GM19025 (cell line): ENCODE measurements around the gene MCTP2.

ENCODE experiments used
- ATAC-seq: cut with Tn5 transposase; IDR thresholded peaks from one replicate; pipeline ENCODE4 v1.9.1; 2021; ENCODE audit warnings: mild to moderate bottlenecking, low read depth, moderate library complexity; ENCODE audit not compliant: unreplicated experiment

The MCTP2 gene

GRCh38 chr15:94293411-94294402 lies 62.3 kb downstream of the MCTP2 start:
- no peak for ATAC-seq

GRCh38 chr15:94294556-94294955 lies 63.2 kb downstream of the MCTP2 start:
- no peak for ATAC-seq

- no peak for ATAC-seq
Measured at GRCh38 chr15:94295275-94295674, 63.9 kb downstream of the MCTP2 start.

- ATAC-seq: no peak
Measured at GRCh38 chr15:94296717-94297116, 65.4 kb downstream of the MCTP2 start.

- no peak for ATAC-seq
Measured at GRCh38 chr15:94297558-94297957, 66.2 kb downstream of the MCTP2 start.

- ATAC-seq: no peak
Measured at GRCh38 chr15:94298364-94298763, 67.0 kb downstream of the MCTP2 start.

GRCh38 chr15:94300612-94301011 lies 69.3 kb downstream of the MCTP2 start:
- ATAC-seq: no peak

GRCh38 chr15:94305133-94305532 lies 73.8 kb downstream of the MCTP2 start:
- ATAC-seq: peak; percentile 32

GRCh38 chr15:94306700-94307650 lies 75.6 kb downstream of the MCTP2 start:
- ATAC-seq: peak; percentile 74

- ATAC-seq: no peak
Measured at GRCh38 chr15:94312946-94313345, 81.6 kb downstream of the MCTP2 start.

- no peak for ATAC-seq
Measured at GRCh38 chr15:94314639-94315038, 83.3 kb downstream of the MCTP2 start.

GRCh38 chr15:94317211-94317610 lies 85.8 kb downstream of the MCTP2 start:
- ATAC-seq: no peak

GRCh38 chr15:94322141-94322540 lies 90.8 kb downstream of the MCTP2 start:
- no peak for ATAC-seq

GRCh38 chr15:94323076-94323475 lies 91.7 kb downstream of the MCTP2 start:
- ATAC-seq: no peak

GRCh38 chr15:94324117-94324826 lies 92.9 kb downstream of the MCTP2 start:
- ATAC-seq: peak; percentile 67

GRCh38 chr15:94324835-94325767 lies 93.7 kb downstream of the MCTP2 start:
- no peak for ATAC-seq

- no peak for ATAC-seq
Measured at GRCh38 chr15:94327356-94327936, 96.1 kb downstream of the MCTP2 start.

GRCh38 chr15:94331731-94332130 lies 100.4 kb downstream of the MCTP2 start:
- no peak for ATAC-seq

- ATAC-seq: no peak
Measured at GRCh38 chr15:94335616-94336015, 104.3 kb downstream of the MCTP2 start.
